ENCODE measurements around the gene ZRSR2.
"Not testable (repeated sequence)": the region's sequence is repeated elsewhere in the genome, so short reads cannot be mapped to it uniquely, and the experiment has no call there.

ZRSR2 gene

GRCh38 chrX:15758140-15758539 lies 32.1 kb upstream of the ZRSR2 start:
- Histone ChIP-seq H3K9me3 (no peaks in the 10 kb centered on the region), H3K27me3 (no peaks in the 10 kb centered on the region), H3K4me1 (ENCODE audit: control insufficient read depth in 1 of 2, insufficient read depth in 1 of 2, low read depth in 1 of 2, low read length in 1 of 2) (no peaks in the 10 kb centered on the region), H3K27ac (no peak overlapping the region), H3K4me3 (ENCODE audit: low read depth in 1 of 2, low read length in 1 of 2) (no peak overlapping the region), H3K36me3 (no peaks in the 10 kb centered on the region)
- TF ChIP-seq CTCF (IDR thresholded peaks at IDR 0.05), result no peak

GRCh38 chrX:15759886-15760285 lies 30.4 kb upstream of the ZRSR2 start:
- not testable (repeated sequence) for H3K27ac ChIP-seq; H3K9me3 ChIP-seq; H3K4me3 ChIP-seq (ENCODE audit: low read depth in 1 of 2, low read length in 1 of 2); H3K27me3 ChIP-seq; H3K4me1 ChIP-seq (ENCODE audit: control insufficient read depth in 1 of 2, insufficient read depth in 1 of 2, low read depth in 1 of 2, low read length in 1 of 2); H3K36me3 ChIP-seq

GRCh38 chrX:15761564-15762191 lies 28.6 kb upstream of the ZRSR2 start:
- Histone ChIP-seq H3K27ac (no peak overlapping the region), H3K36me3 (peaks cover 4% of the 10 kb centered on the region), H3K9me3 (no peaks in the 10 kb centered on the region), H3K4me1 (ENCODE audit: control insufficient read depth in 1 of 2, insufficient read depth in 1 of 2, low read depth in 1 of 2, low read length in 1 of 2) (no peaks in the 10 kb centered on the region), H3K4me3 (ENCODE audit: low read depth in 1 of 2, low read length in 1 of 2) (no peak overlapping the region), H3K27me3 (no peaks in the 10 kb centered on the region)
- peak; percentile 36 for TF ChIP-seq CTCF (IDR thresholded peaks at IDR 0.05)

GRCh38 chrX:15769300-15769954 lies 20.9 kb upstream of the ZRSR2 start:
- TF ChIP-seq CTCF (IDR thresholded peaks at IDR 0.05), result no peak
- H3K27me3 ChIP-seq, result no peaks in the 10 kb centered on the region
- H3K4me1 ChIP-seq (ENCODE audit: control insufficient read depth in 1 of 2, insufficient read depth in 1 of 2, low read depth in 1 of 2, low read length in 1 of 2), result no peaks in the 10 kb centered on the region

GRCh38 chrX:15781961-15782699 lies 8.2 kb upstream of the ZRSR2 start:
- H3K27ac ChIP-seq, result peak overlapping the region; percentile 60
- peaks cover 12% of the 10 kb centered on the region for H3K36me3 ChIP-seq
- peaks cover 9 to 11% of the 10 kb centered on the region in 2 experiments for H3K4me1 ChIP-seq (ENCODE audit: control insufficient read depth in 1 of 2, insufficient read depth in 1 of 2, low read depth in 1 of 2, low read length in 1 of 2)
- no peaks in the 10 kb centered on the region for H3K9me3 ChIP-seq
- H3K27me3 ChIP-seq, result no peaks in the 10 kb centered on the region
- no peak for TF ChIP-seq CTCF (IDR thresholded peaks at IDR 0.05)
- no peak overlapping the region for H3K4me3 ChIP-seq (ENCODE audit: low read depth in 1 of 2, low read length in 1 of 2)

More at GRCh38 chrX:15769300-15769954, 20.9 kb upstream of the ZRSR2 start:
- Histone ChIP-seq H3K27ac (no peak overlapping the region), H3K4me3 (ENCODE audit: low read depth in 1 of 2, low read length in 1 of 2) (no peak overlapping the region), H3K9me3 (no peaks in the 10 kb centered on the region), H3K36me3 (peaks cover 10% of the 10 kb centered on the region)
